GM20000 (cell line): ENCODE measurements around the gene LMX1B.

Experiments
- DNase-seq: peaks from one replicate; pipeline ENCODE4 v3.0.0; 2012; ENCODE audit warnings: low spot score
- TF ChIP-seq, protein P1 (sequence below): IDR thresholded peaks from 2 replicates; pipeline ENCODE4 v1.5.1; 2012; ENCODE audit warnings: mild to moderate bottlenecking, control low read depth; ENCODE audit errors: extremely low read depth, missing control alignments

LMX1B gene

DNA sequence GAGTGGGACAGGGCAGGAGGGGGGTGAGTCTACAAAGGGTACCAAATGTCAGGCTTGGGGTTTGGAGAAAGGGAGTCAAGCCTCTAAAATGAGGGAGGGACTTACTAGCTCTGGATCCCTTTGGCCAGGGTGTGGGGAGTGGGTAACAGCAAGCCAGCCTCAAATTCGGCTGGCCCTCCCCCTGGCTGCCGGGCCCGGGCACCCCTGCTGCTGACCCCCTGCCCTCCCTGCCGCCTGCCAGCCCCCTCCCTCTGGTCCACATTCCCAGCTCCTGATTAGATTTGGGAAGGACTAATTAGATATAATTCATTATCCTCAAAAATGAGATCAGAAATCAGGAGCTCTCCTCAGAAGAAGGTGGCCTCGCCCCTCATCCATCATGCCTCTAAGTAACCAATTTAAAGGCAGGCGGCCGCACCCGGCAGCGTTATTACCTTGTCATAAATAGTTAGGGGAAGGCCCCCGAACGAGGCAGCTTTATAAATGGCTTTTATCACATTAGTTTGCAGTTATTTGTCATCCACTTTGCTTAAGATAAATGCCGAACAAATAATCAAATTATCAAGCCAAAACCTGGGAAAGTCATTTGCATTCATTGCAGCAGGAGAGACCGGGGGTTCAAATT is 44.6 kb downstream of the LMX1B start:
- TF ChIP-seq, protein P1, sequence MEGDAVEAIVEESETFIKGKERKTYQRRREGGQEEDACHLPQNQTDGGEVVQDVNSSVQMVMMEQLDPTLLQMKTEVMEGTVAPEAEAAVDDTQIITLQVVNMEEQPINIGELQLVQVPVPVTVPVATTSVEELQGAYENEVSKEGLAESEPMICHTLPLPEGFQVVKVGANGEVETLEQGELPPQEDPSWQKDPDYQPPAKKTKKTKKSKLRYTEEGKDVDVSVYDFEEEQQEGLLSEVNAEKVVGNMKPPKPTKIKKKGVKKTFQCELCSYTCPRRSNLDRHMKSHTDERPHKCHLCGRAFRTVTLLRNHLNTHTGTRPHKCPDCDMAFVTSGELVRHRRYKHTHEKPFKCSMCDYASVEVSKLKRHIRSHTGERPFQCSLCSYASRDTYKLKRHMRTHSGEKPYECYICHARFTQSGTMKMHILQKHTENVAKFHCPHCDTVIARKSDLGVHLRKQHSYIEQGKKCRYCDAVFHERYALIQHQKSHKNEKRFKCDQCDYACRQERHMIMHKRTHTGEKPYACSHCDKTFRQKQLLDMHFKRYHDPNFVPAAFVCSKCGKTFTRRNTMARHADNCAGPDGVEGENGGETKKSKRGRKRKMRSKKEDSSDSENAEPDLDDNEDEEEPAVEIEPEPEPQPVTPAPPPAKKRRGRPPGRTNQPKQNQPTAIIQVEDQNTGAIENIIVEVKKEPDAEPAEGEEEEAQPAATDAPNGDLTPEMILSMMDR = no peak
- DNase-seq = no peak

DNA sequence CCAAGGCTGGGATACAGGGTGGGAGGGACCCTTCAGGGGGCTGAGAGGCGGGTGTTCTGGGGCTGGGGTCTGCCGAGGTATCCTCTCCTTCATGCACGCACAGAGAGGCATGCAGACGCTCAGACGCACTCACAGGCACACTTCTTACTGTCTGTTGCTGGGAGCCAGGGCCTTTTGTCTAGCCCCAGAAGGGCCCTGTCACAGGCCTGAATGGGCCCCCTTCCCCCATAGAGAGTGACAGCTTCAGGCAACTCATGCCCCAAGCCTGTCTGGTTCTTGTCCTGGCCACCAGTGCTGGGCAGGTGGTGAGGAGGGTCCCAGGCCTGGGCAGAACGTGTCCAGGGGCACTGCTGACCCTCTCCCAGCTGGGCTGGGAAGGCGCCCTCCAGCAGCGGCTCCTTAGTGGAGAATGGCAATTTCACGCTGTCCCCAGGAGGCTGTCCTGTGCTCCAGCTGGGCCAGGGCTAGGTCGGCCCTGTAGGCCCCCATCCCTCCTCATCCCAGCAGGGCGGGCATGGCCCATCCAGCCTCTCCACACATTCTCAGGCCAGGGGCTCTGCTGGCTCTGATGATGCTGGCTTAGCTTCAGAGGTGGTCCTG is 45.3 kb downstream of the LMX1B start:
- TF ChIP-seq, protein P1 = no peak
- DNase-seq = no peak

DNA sequence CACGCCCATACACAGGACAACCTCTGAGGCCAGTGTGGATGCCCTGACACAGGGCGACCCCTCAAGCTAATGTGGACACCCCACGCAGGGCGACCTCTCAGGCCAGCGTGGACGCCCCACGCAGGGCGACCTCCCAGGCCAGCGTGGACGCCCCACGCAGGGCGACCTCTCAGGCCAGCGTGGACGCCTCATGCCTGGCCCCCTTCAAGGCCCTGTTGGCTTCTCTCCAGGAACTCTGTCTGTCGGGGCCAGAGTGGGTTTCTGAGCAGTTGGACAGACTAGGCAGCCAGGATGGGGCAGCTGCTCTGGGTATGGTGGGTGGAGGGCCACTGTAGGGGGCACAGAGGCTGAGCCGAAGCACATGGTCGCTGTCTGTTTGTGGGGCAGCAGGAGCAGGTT is 47.4 kb downstream of the LMX1B start:
- no peak for DNase-seq
- TF ChIP-seq, protein P1 = no peak

DNA sequence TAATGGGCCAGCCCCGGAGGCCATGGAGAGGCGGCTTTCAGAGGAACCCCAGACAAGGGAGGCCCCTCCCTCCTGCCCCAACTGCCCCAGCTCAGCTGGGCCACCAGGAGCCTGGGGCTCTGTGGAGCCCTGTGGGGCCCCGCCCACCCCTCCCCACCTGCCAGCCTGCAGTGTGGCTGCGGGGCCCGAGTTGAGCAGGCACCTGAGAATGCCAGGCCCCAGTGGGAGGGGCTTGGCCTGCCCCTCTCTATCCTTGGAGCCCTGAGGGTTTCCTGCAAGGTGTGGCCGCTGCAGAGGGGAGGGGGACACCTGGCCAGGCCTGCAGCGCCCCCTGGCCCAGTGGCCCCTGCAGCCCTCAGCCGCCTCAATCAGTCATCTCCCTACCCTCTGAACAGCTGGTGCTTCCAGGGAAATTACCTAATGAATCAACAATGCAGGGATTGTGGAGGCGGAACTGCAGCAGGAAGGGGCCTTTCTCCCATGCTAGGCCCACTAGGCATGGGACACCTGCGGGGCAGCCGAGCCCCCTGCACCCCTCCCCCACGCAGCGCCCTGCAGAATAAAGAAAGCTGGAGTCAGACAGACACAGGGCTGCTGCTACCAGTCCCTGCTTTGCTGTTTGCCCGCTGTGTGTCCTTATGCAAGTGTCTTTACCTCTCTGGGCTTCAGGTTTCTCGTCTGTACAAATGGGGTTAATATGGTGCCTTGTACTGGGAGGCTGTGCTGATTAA is 48.0 kb downstream of the LMX1B start:
- no peak for DNase-seq
- TF ChIP-seq, protein P1 = no peak

DNA sequence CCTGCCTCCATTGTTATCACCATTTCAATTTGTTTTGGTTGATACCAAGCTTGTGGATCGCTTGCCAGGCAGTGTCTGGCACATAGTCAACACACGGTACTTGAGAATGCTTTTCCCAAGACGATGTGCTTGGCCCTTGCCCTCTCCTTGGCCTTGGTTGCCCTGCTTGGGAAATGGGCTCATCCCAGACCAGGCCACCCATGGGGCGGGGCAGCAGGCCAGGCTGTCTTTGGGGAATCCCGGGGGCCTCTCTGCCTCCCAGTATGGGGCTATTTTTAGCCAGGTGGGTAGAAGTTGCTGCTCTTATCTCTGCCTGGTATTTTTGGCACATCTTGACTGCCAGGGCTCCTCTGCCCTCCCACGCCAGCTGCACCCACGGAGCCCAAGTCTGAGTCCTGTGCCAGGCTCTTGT is 49.9 kb downstream of the LMX1B start:
- TF ChIP-seq, protein P1 = no peak
- no peak for DNase-seq

DNA sequence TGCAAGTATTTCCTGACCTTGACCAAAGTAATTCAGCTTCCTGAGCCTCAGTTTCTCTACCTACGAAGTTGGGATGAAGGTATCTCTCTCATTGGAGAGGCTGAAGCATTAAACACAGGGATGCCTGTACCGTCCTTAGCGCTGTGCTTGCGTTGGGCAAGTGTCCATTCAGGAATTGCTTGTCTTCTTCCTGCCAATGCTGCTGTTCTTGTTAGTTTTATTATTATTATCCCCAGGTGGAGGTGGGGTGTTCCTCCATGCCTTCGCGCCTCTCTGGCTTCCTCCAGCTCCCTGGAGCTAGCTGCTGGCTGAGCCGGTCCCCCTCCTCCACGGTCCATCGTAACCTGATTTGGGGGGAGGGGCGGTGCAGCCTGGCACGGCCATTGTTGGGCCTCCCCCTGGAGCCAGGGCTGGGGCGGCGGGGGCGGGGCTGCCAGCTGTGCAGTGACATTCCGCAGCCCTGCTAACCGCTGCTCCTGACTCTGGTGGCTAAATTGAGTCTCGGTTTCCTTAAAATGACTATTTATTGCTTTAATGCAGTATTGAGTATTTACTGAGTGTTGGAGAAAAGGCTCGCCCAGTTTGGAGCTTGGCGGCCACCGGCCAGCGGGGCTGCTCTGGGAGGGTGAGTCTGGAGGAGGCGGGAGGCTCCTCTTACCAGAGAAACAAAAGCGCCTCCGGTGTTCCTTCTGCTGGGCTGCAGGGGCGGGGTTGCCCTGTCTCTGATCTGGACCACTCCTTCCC is 51.3 kb downstream of the LMX1B start:
- DNase-seq = no peak
- TF ChIP-seq, protein P1 = no peak

DNA sequence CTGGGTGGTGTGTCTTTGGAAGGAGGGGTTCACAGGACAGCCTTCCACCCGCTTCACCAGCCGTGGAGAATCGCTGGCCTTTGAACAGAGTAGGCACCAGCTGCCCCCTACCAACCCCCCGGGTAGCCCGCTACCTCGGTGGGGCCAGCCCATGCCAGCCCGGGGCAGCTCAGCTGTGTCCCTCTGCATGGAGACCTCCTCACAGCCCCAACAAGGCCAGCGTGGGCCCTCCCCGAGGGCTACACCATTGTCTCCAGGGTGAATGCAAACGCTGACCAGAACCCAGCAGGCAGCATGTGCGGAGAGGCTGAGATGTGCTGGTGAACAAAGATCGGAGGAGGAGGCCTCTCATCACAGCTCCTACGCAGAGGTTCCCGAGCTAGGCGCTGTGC is 51.9 kb downstream of the LMX1B start:
- TF ChIP-seq, protein P1 = no peak
- no peak for DNase-seq
